Endodermal cell (in vitro differentiated cells): ENCODE data around the gene AKAP5. TPM values are rescaled to one million over a fixed set of nuclear protein-coding genes. Genes with fewer than 3 reads are reported as not detected.
A peak's percentile ranks its signal among the peaks of the same experiment; 100 is the strongest.

Source experiments
- DNase-seq: peaks from one replicate; pipeline ENCODE4 v3.0.0-alpha.2; 2017
- H3K27ac ChIP-seq: 2 replicates; pipeline ENCODE4 v1.5.1; 2013; ENCODE audit warnings: mild to moderate bottlenecking, low read depth, low read length, moderate library complexity
- H3K27me3 ChIP-seq: 2 replicates; pipeline ENCODE4 v1.6.1; 2013; ENCODE audit warnings: mild to moderate bottlenecking, low read length, moderate library complexity; ENCODE audit not compliant: insufficient read depth, control insufficient read depth, poor library complexity, severe bottlenecking
- H3K36me3 ChIP-seq: 2 replicates; pipeline ENCODE4 v1.7.0; 2013; ENCODE audit warnings: mild to moderate bottlenecking, low read length, moderate library complexity; ENCODE audit not compliant: control insufficient read depth, insufficient read depth
- H3K4me1 ChIP-seq: one replicate; pipeline ENCODE4 v1.7.0; 2013; ENCODE audit warnings: low read length; ENCODE audit not compliant: control insufficient read depth, insufficient read depth
- H3K4me3 ChIP-seq: 2 replicates; pipeline ENCODE4 v1.5.1; 2013; ENCODE audit warnings: mild to moderate bottlenecking, low read length, moderate library complexity
- H3K9ac ChIP-seq: 2 replicates; pipeline ENCODE4 v1.6.1; 2013; ENCODE audit warnings: mild to moderate bottlenecking, low read length, moderate library complexity; ENCODE audit not compliant: poor library complexity, severe bottlenecking; ENCODE audit errors: extremely low read depth
- H3K9me3 ChIP-seq: 2 replicates; pipeline ENCODE4 v1.6.1; 2013; ENCODE audit warnings: mild to moderate bottlenecking, low read length, moderate library complexity; ENCODE audit not compliant: control insufficient read depth
- H3K27ac Mint-ChIP-seq: 2 replicates; pipeline ENCODE4 v1.8.0; 2020; ENCODE audit warnings: mixed read lengths
- H3K27me3 Mint-ChIP-seq: 2 replicates; pipeline ENCODE4 v1.8.0; 2021; ENCODE audit warnings: mild to moderate bottlenecking, mixed read lengths; ENCODE audit not compliant: insufficient read depth
- H3K36me3 Mint-ChIP-seq: 2 replicates; pipeline ENCODE4 v1.8.0; 2020; ENCODE audit warnings: low read depth, mixed read lengths
- H3K4me1 Mint-ChIP-seq: 2 replicates; pipeline ENCODE4 v1.8.0; 2020; ENCODE audit warnings: mixed read lengths
- H3K4me3 Mint-ChIP-seq: 2 replicates; pipeline ENCODE4 v1.8.0; 2020; ENCODE audit warnings: mild to moderate bottlenecking, moderate library complexity, mixed read lengths
- H3K9me3 Mint-ChIP-seq: 2 replicates; pipeline ENCODE4 v1.8.0; 2020; ENCODE audit warnings: mild to moderate bottlenecking, mixed read lengths
- CTCF ChIP-seq: fragments of 200-600 bp; sonication (generic); conservative IDR thresholded peaks from 2 replicates; pipeline ENCODE4 v1.5.0; 2021; ENCODE audit warnings: antibody characterized with exemption, mild to moderate bottlenecking
- WGBS, 2 experiments: methylation state at CpG; one replicate each; pipeline versions ENCODE4 v1.1.5 to v1.1.7; 2013; ENCODE audit warnings: missing lambda C conversion rate in 2 of 2, mixed read lengths in 1 of 2; ENCODE audit not compliant: insufficient coverage in 1 of 2, insufficient read length in 1 of 2; 5-methylcytosine and 5-hydroxymethylcytosine counted together
- total RNA-seq, 2 donors: library from RNA; stranded (reverse); fragmentation: NEBNext Ultra II Directional in 1 of 2; extraction: Animal tissue kit (Norgen Biotek cat#: 25700) in 1 of 2; gene quantifications; 2 replicates in 1 of 2; 3 replicates in 1 of 2; pipeline ENCODE4 v1.2.1, GENCODE V29; 2021

Gene AKAP5
- total RNA-seq, 2 donors from 2014 or later, result 1.3 to 2.0 TPM

- DNase-seq, result peak; percentile 91
- Histone ChIP-seq H3K27ac (no peak overlapping the region), H3K9ac (no peak overlapping the region), H3K36me3 (peaks cover 12% of the 10 kb centered on the region), H3K27me3 (no peaks in the 10 kb centered on the region), H3K9me3 (no peaks in the 10 kb centered on the region), H3K4me3 (peak overlapping the region; percentile 93), H3K4me1 (peaks cover 9% of the 10 kb centered on the region)
- peak overlapping the region; percentile 36 for H3K4me3 Mint-ChIP-seq
- no peaks in the 10 kb centered on the region for H3K9me3 Mint-ChIP-seq
- no peaks in the 10 kb centered on the region for H3K36me3 Mint-ChIP-seq
- TF ChIP-seq CTCF, result no peak
- H3K27me3 Mint-ChIP-seq, result no peaks in the 10 kb centered on the region
- 64 to 72% methylated on average over 7 to 8 of the region's 8 CpGs for WGBS, 2 experiments
- peak overlapping the region; percentile 96 for H3K27ac Mint-ChIP-seq
- peaks cover 54% of the 10 kb centered on the region for H3K4me1 Mint-ChIP-seq
Observed at GRCh38 chr14:64509036-64509435, 43.7 kb downstream of the AKAP5 start.

GRCh38 chr14:64510825-64511671, 45.7 kb downstream of the AKAP5 start:
- no peaks in the 10 kb centered on the region for H3K36me3 Mint-ChIP-seq
- DNase-seq, result peak; percentile 86
- H3K9me3 ChIP-seq, result no peaks in the 10 kb centered on the region
- no peaks in the 10 kb centered on the region for H3K9me3 Mint-ChIP-seq
- WGBS, 2 experiments, result 11 to 28% methylated on average over 1 to 4 of the region's 4 CpGs
- no peak overlapping the region for H3K27ac ChIP-seq
- no peaks in the 10 kb centered on the region for H3K27me3 ChIP-seq
- H3K4me3 Mint-ChIP-seq, result no peak overlapping the region
- TF ChIP-seq CTCF, result peak; percentile 94
- H3K4me1 ChIP-seq, result peaks cover 9% of the 10 kb centered on the region
- no peak overlapping the region for H3K4me3 ChIP-seq
- H3K36me3 ChIP-seq, result peaks cover 12% of the 10 kb centered on the region
- H3K27me3 Mint-ChIP-seq, result no peaks in the 10 kb centered on the region
- H3K4me1 Mint-ChIP-seq, result peaks cover 47% of the 10 kb centered on the region
- H3K9ac ChIP-seq, result no peak overlapping the region
- no peak overlapping the region for H3K27ac Mint-ChIP-seq

- no peak for TF ChIP-seq CTCF
- no peaks in the 10 kb centered on the region for H3K27me3 Mint-ChIP-seq
Observed at GRCh38 chr14:64513271-64513670, 48.0 kb downstream of the AKAP5 start.

More at GRCh38 chr14:64513271-64513670, 48.0 kb downstream of the AKAP5 start:
- Mint-ChIP-seq H3K4me1 (peaks cover 27% of the 10 kb centered on the region), H3K36me3 (no peaks in the 10 kb centered on the region), H3K27ac (no peak overlapping the region), H3K9me3 (no peaks in the 10 kb centered on the region), H3K4me3 (no peak overlapping the region)
- H3K27ac ChIP-seq, result no peak overlapping the region
- H3K27me3 ChIP-seq, result no peaks in the 10 kb centered on the region
- H3K9me3 ChIP-seq, result no peaks in the 10 kb centered on the region
- H3K4me3 ChIP-seq, result no peak overlapping the region
- H3K9ac ChIP-seq, result no peak overlapping the region
- WGBS, 2 experiments, result 89 to 100% methylated on average over 1 of the region's 2 CpGs
- DNase-seq, result no peak
- peaks cover 12% of the 10 kb centered on the region for H3K36me3 ChIP-seq
- H3K4me1 ChIP-seq, result no peaks in the 10 kb centered on the region
